SU-DHL-6 (cell line): ENCODE results near the gene RAB44.

Experiments
- H2AFZ ChIP-seq: fragments of 200-600 bp; sonication (generic); 2 replicates; pipeline ENCODE4 v1.6.1; 2014; ENCODE audit warnings: low read depth, mild to moderate bottlenecking, moderate library complexity, mixed read lengths, antibody characterized with exemption, low read length; ENCODE audit not compliant: severe bottlenecking
- H3F3A ChIP-seq: fragments of 200-600 bp; shearing (Covaris generic); 2 replicates; pipeline ENCODE4 v1.6.0; 2016; ENCODE audit warnings: antibody characterized with exemption, mild to moderate bottlenecking; ENCODE audit not compliant: insufficient read depth
- H3K27ac ChIP-seq: fragments of 200-600 bp; sonication (generic); 2 replicates; pipeline ENCODE4 v1.5.1; 2016; ENCODE audit warnings: low read depth, mild to moderate bottlenecking, low read length, moderate library complexity, mixed read lengths
- H3K27me3 ChIP-seq: fragments of 200-600 bp; sonication (generic), shearing (Covaris generic); 2 replicates; pipeline ENCODE4 v1.6.0; 2014; ENCODE audit warnings: mild to moderate bottlenecking, low read length
- H3K36me3 ChIP-seq: fragments of 200-600 bp; sonication (generic); 2 replicates; pipeline ENCODE4 v1.6.1; 2014; ENCODE audit warnings: mild to moderate bottlenecking, low read length, mixed read lengths
- H3K4me2 ChIP-seq: fragments of 300-600, 200-600 bp; shearing (Covaris generic), sonication (generic); 2 replicates; pipeline ENCODE4 v1.6.0; 2014; ENCODE audit warnings: low read length, low read depth, mild to moderate bottlenecking; ENCODE audit not compliant: poor library complexity, severe bottlenecking
- H3K4me3 ChIP-seq: fragments of 200-600 bp; sonication (generic); 2 replicates; pipeline ENCODE4 v1.5.1; 2014; ENCODE audit warnings: antibody characterized with exemption, low read length, mild to moderate bottlenecking, mixed read lengths; ENCODE audit not compliant: insufficient read depth, poor library complexity, severe bottlenecking
- H3K79me2 ChIP-seq: fragments of 200-600 bp; sonication (generic); 2 replicates; pipeline ENCODE4 v1.6.1; 2014; ENCODE audit warnings: mild to moderate bottlenecking, low read length, moderate library complexity; ENCODE audit not compliant: insufficient read depth
- H3K9ac ChIP-seq: fragments of 200-600 bp; sonication (generic); 2 replicates; pipeline ENCODE4 v1.7.0; 2014; ENCODE audit warnings: mild to moderate bottlenecking, low read length
- H3K9me2 ChIP-seq: fragments of 200-600 bp; sonication (generic); replicated peaks from 2 replicates; pipeline ENCODE4 v1.6.1; 2014; ENCODE audit warnings: low read length; ENCODE audit not compliant: insufficient read depth
- H3K9me3 ChIP-seq: fragments of 200-600 bp; sonication (generic); 2 replicates; pipeline ENCODE4 v1.6.1; 2014; ENCODE audit warnings: low read length, mixed read lengths; ENCODE audit not compliant: insufficient read depth
- H4K20me1 ChIP-seq: fragments of 200-600 bp; sonication (generic); 2 replicates; pipeline ENCODE4 v1.6.1; 2014; ENCODE audit warnings: low read depth, mild to moderate bottlenecking, antibody characterized with exemption, low read length, moderate library complexity, mixed read lengths
- CTCF ChIP-seq: fragments of 200-600 bp; sonication (generic); IDR thresholded peaks from one replicate; pipeline ENCODE4 v1.5.1; 2017; ENCODE audit warnings: antibody characterized with exemption, mild to moderate bottlenecking, low read length, moderate library complexity; ENCODE audit not compliant: insufficient read depth, poor library complexity, severe bottlenecking
- EZH2phosphoT487 ChIP-seq: fragments of 200-600 bp; sonication (generic), shearing (Covaris generic); conservative IDR thresholded peaks from 2 replicates; pipeline ENCODE4 v1.6.1; 2018; ENCODE audit warnings: mild to moderate bottlenecking, antibody characterized with exemption, low read length, moderate library complexity, mixed read lengths

Gene RAB44

GRCh38 chr6:36744304-36744673, 46.7 kb downstream of the RAB44 start:
- Histone ChIP-seq H3K4me2 (no peak overlapping the region), H3K79me2 (no peaks in the 10 kb centered on the region)

GRCh38 chr6:36745283-36745682, 47.7 kb downstream of the RAB44 start:
- TF ChIP-seq CTCF: no peak
- no peak for TF ChIP-seq EZH2phosphoT487
- no peak overlapping the region for H3K9ac ChIP-seq
- no peaks in the 10 kb centered on the region for H3K27me3 ChIP-seq
- no peaks in the 10 kb centered on the region for H4K20me1 ChIP-seq
- no peak overlapping the region for H3K27ac ChIP-seq
- no peak overlapping the region for H3K4me2 ChIP-seq
- H3K9me3 ChIP-seq: no peaks in the 10 kb centered on the region
- H2AFZ ChIP-seq: no peak overlapping the region
- H3K79me2 ChIP-seq: no peaks in the 10 kb centered on the region
- no peaks in the 10 kb centered on the region for H3F3A ChIP-seq
- no peaks in the 10 kb centered on the region for H3K36me3 ChIP-seq
- no peaks in the 10 kb centered on the region for H3K9me2 ChIP-seq
- no peak overlapping the region for H3K4me3 ChIP-seq

More at GRCh38 chr6:36744304-36744673, 46.7 kb downstream of the RAB44 start:
- no peaks in the 10 kb centered on the region for H4K20me1 ChIP-seq
- no peaks in the 10 kb centered on the region for H3K9me3 ChIP-seq
- no peak overlapping the region for H3K9ac ChIP-seq
- TF ChIP-seq CTCF (no peak), EZH2phosphoT487 (no peak)
- H3K36me3 ChIP-seq: no peaks in the 10 kb centered on the region
- no peaks in the 10 kb centered on the region for H3F3A ChIP-seq
- no peak overlapping the region for H3K4me3 ChIP-seq
- H3K27ac ChIP-seq: no peak overlapping the region
- no peaks in the 10 kb centered on the region for H3K9me2 ChIP-seq
- no peak overlapping the region for H2AFZ ChIP-seq
- no peaks in the 10 kb centered on the region for H3K27me3 ChIP-seq

GRCh38 chr6:36745836-36746235, 48.2 kb downstream of the RAB44 start:
- Histone ChIP-seq H3K36me3 (no peaks in the 10 kb centered on the region), H4K20me1 (no peaks in the 10 kb centered on the region), H2AFZ (no peak overlapping the region), H3K4me3 (no peak overlapping the region), H3K9ac (no peak overlapping the region), H3K4me2 (no peak overlapping the region), H3K9me3 (no peaks in the 10 kb centered on the region), H3K9me2 (no peaks in the 10 kb centered on the region), H3F3A (no peaks in the 10 kb centered on the region), H3K27me3 (no peaks in the 10 kb centered on the region), H3K27ac (no peak overlapping the region), H3K79me2 (no peaks in the 10 kb centered on the region)
- TF ChIP-seq EZH2phosphoT487: no peak

- Histone ChIP-seq H3K4me3 (no peak overlapping the region), H3K36me3 (no peaks in the 10 kb centered on the region), H3K9ac (no peak overlapping the region), H4K20me1 (no peaks in the 10 kb centered on the region), H3K79me2 (no peaks in the 10 kb centered on the region), H2AFZ (no peak overlapping the region), H3K9me2 (no peaks in the 10 kb centered on the region), H3F3A (no peaks in the 10 kb centered on the region), H3K4me2 (no peak overlapping the region), H3K27me3 (no peaks in the 10 kb centered on the region), H3K9me3 (no peaks in the 10 kb centered on the region), H3K27ac (no peak overlapping the region)
- TF ChIP-seq EZH2phosphoT487: no peak
- no peak for TF ChIP-seq CTCF
These were observed 48.6 kb downstream of the RAB44 start for GRCh38 chr6:36746251-36746650.
